Lung (tissue), 12 donors: ENCODE measurements around the gene ALKAL2. TPM values are rescaled to one million over a fixed set of nuclear protein-coding genes. Genes with fewer than 3 reads are reported as not detected.

ENCODE experiments used
- ATAC-seq: fragments of 200-7000 bp; cut with Tn5 transposase; one replicate; pipeline ENCODE4 v1.9.1; 2020; ENCODE audit warnings: moderate number of reproducible peaks; ENCODE audit not compliant: insufficient read depth, low FRiP score
- DNase-seq, 3 donors: peaks; one replicate each; pipeline ENCODE4 v3.0.0-alpha.2; 2013 to 2017
- H3K27ac ChIP-seq, 2 donors: one replicate each; pipeline ENCODE4 v1.5.1; 2013; ENCODE audit warnings: mild to moderate bottlenecking in 2 of 2, moderate library complexity in 2 of 2, control low read depth in 1 of 2, inconsistent platforms in 1 of 2, low read depth in 1 of 2, low read length in 1 of 2
- H3K27me3 ChIP-seq, 3 donors: one replicate each; pipeline ENCODE4 v1.5.1; 2013; ENCODE audit warnings: low read length in 2 of 3; ENCODE audit not compliant: control insufficient read depth in 3 of 3, insufficient read depth in 3 of 3
- H3K36me3 ChIP-seq, 4 donors: one replicate each; pipeline ENCODE4 v1.5.1; 2013; ENCODE audit warnings: low read length in 4 of 4, mild to moderate bottlenecking in 1 of 4, moderate library complexity in 1 of 4; ENCODE audit not compliant: control insufficient read depth in 4 of 4, insufficient read depth in 4 of 4
- H3K4me1 ChIP-seq, 5 donors: one replicate each; pipeline ENCODE4 v1.5.1; 2013; ENCODE audit warnings: low read length in 5 of 5, mild to moderate bottlenecking in 2 of 5, moderate library complexity in 1 of 5; ENCODE audit not compliant: control insufficient read depth in 5 of 5, insufficient read depth in 5 of 5
- H3K4me3 ChIP-seq: one replicate; pipeline ENCODE4 v1.5.1; 2013; ENCODE audit warnings: mild to moderate bottlenecking, control low read depth, moderate library complexity
- H3K9ac ChIP-seq, 2 donors: one replicate each; pipeline ENCODE4 v1.5.1; 2013; ENCODE audit warnings: low read length in 2 of 2, control low read depth in 1 of 2; ENCODE audit not compliant: insufficient read depth in 1 of 2
- H3K9me3 ChIP-seq, 4 donors: one replicate each; pipeline ENCODE4 v1.5.1; 2013; ENCODE audit warnings: low read length in 3 of 4, mild to moderate bottlenecking in 1 of 4, moderate library complexity in 1 of 4; ENCODE audit not compliant: control insufficient read depth in 4 of 4, insufficient read depth in 3 of 4
- CTCF ChIP-seq: IDR thresholded peaks from 2 replicates; pipeline ENCODE4 v1.5.1; 2012; ENCODE audit warnings: mild to moderate bottlenecking; ENCODE audit errors: control extremely low read depth, extremely low read depth
- WGBS, 2 donors: extraction: QIAGEN DNeasy Blood & Tissue Kit; methylation state at CpG; one replicate each; pipeline ENCODE4 v1.1.7; 2013; 5-methylcytosine and 5-hydroxymethylcytosine counted together
- polyA plus RNA-seq, 2 donors: library from polyadenylated mRNA; stranded (reverse); fragments of 200-250 nt; gene quantifications; one replicate each; pipeline ENCODE4 v1.2.1, GENCODE V29; 2013
- total RNA-seq, 2 donors: library from RNA; depleted of rRNA in 1 of 2; stranded (reverse); fragments of >200 nt in 1 of 2; gene quantifications; one replicate each; pipeline ENCODE4 v1.2.1, GENCODE V29; 2014 to 2021
- donor health status: control.
- donor health status: control.
- donor health status: Bipolar disorder and iron deficiency.
- donor health status: healthy.
- donor health status: DM: yes; HTN: yes; CAD: no.

The ALKAL2 gene
- total and polyA plus RNA-seq, 4 donors: 13.4 to 31.3 (median 19.1) TPM

- Histone ChIP-seq H3K27ac (no peak overlapping the region), H3K4me3 (no peak overlapping the region), H3K36me3 (peaks cover 0 to 12% (median 3%) of the 10 kb centered on the region in 4 donors), H3K9ac (no peak overlapping the region), H3K4me1 (peaks cover 0 to 17% (median 0%) of the 10 kb centered on the region in 5 donors), H3K9me3 (no peaks in the 10 kb centered on the region), H3K27me3 (no peaks in the 10 kb centered on the region)
- ATAC-seq: no peak
- WGBS, 2 donors: 95 to 97% methylated on average over 6 of the region's 6 CpGs
- no peak for DNase-seq
- TF ChIP-seq CTCF: no peak
Measured at GRCh38 chr2:236993-237539, 50.8 kb downstream of the ALKAL2 start.

GRCh38 chr2:234421-234820, 53.5 kb downstream of the ALKAL2 start:
- Histone ChIP-seq H3K9me3 (no peaks in the 10 kb centered on the region), H3K27ac (no peak overlapping the region), H3K9ac (no peak overlapping the region), H3K36me3 (peaks cover 0 to 13% (median 8%) of the 10 kb centered on the region in 4 donors), H3K4me1 (peaks cover 0 to 17% (median 0%) of the 10 kb centered on the region in 5 donors), H3K27me3 (no peaks in the 10 kb centered on the region), H3K4me3 (no peak overlapping the region)
- DNase-seq (no peak), ATAC-seq (no peak)
- TF ChIP-seq CTCF: no peak
- 80 to 86% methylated on average over 4 of the region's 4 CpGs for WGBS, 2 donors

DNA sequence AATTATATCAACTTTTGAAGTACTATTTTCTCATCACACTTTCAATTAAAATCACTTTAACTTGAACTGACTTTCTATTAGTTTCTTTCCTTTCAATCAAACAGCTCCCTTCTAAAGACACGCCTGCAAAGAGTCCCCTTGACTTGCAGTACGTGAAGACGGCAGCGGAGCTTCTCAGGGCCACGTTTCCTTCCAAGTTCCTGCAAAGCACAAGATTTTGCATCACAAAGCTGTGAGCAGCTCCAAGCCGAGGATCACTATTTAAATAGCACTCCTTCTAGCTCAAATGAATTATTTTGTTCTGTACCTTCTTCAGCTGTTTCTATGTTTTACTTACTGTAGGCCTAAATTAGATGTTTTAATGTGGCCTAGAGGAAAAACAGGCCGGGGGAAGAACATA, 54.9 kb downstream of the ALKAL2 start:
- 92% methylated on average over 7 of the region's 7 CpGs for WGBS, 2 donors
- H3K36me3 ChIP-seq: peaks cover 0 to 17% (median 8%) of the 10 kb centered on the region in 4 donors
- TF ChIP-seq CTCF: no peak
- no peak overlapping the region for H3K27ac ChIP-seq
- no peak overlapping the region for H3K4me3 ChIP-seq
- H3K9ac ChIP-seq: no peak overlapping the region
- DNase-seq (no peak), ATAC-seq (no peak)
- H3K9me3 ChIP-seq: no peaks in the 10 kb centered on the region
- H3K4me1 ChIP-seq: peaks cover 0 to 9% (median 0%) of the 10 kb centered on the region in 5 donors
- no peaks in the 10 kb centered on the region for H3K27me3 ChIP-seq
